NCI-H82 treated with DMSO at 0.1 percent for 48 hours (cell line): ENCODE results near the gene PCNT.

Source experiments
- DNase-seq: peaks from one replicate; lab custom pipeline; 2025; ENCODE audit not compliant: unreplicated experiment; lab: John Stamatoyannopoulos, UW

Gene PCNT

DNA sequence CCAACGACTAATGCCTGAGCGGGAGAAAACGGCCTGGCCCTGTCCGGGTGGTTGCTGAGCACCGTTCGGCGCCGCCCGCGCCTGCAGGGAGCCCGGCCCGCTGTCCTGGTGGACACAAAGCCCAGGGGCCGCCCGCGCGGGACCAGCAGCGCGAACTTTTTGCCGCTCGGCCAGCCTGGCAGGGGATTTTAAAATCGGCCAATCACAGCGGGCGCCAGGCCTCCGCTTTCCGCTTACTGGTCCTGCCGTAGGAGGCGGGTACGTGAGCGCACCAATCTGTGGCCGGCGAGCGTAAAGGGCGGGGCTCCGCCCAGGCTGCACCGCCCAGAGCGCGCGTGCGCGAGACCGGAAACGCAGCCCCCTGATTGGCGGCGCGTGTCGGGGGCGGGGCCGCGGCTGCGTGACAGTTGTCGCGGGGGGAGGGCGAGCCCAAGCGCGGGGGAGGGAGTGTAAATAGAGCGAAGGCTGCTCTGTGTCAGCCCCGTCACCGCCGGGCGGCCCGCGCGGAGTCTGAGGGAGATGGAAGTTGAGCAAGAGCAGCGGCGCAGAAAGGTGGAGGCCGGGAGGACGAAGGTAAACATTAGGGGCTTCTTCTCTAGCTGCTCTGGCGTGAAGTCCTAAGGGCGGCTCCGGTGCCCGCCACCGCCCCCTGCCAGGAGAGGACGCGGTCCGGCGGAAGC lies at the start of gene PCNT, which contains the start of gene C21orf58:
TSS of gene PCNT (plus strand) at position 447 of the 680 bp plus-strand sequence. CDS start at position 520, 73 bp downstream.
TSS of gene C21orf58 (minus strand) at position 161 of the 680 bp plus-strand sequence. CDS start 1,132 bp downstream, outside the sequence.
- DNase-seq: peak; percentile 82

DNA sequence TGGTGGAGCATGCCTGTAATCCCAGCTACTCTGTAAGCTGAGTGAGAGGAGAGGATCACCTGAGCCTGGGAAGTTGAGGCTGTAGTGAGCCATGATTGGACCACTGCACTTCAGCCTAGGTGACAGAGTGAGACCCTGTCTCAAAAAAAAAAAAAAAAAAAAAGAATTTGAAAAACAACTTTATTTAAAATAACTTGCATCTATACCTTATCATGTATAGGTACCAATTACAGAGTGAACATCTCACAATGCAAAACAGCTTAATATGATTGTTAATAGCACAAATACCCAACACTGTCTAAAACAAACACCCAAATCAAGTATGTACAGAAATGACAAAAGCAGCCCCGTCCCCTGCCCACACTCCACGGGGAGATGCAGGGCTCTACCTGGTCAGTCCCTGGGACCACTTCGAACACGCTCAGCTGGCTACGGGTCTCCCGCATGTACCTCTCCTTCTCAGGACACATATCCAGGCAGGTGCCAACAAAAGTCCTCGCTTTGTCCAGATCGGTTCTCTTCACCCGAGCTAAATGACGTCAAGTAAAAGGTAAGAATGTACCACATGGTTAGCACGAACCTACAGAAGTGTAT lies 49.1 kb upstream of the PCNT start:
- no peak for DNase-seq

DNA sequence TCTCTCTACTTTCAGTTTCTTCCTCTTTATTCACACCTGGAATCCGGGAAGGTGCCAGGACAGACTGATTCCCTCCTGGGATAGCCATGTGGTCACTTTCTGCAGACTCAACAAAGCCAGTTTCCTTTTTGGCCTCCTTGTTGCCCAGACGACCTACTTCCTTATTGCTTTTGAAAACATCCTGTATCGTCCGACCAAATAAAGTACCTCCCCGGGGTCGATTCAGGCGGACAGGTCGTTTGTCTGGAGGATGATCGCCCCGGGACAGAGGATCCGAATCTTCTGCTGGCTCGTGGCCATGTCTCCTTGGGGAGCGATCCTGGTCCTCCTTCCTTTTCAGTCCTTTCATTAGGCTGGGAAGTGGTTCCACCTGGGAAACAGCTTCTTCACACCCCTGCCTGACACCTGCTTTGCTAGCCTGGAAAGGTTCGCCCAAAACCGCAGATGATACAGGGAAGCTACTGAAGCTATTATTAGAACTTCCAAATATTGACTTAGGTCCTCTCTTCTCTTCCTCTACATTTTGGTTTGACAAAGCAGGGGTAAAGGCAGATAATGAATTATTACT lies 39.8 kb upstream of the PCNT start:
- no peak for DNase-seq

GRCh38 chr21:46284733-46285132 lies 39.2 kb upstream of the PCNT start:
- no peak for DNase-seq

DNA sequence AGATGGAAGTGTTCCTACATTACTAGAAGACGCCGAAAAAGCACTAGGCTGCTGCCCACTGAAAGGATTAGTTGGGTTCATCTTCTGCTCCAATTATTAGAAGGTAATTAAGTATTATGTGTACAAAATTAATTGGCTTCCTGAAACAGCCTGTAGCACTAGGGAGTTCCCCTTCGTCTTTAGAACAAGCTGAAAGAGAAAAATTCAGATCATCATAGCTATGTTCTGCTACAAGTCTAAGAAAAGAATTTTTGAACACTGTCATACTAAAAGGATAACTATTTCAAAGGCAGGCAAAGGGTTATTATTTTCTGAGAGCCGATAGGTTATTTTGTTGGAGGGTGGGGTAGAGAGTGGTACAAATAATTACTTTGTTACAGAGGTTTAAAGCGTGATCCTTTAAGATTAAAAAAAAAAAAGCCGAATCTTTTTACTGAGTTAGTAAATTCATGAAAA lies 38.7 kb upstream of the PCNT start, which contains the start of gene MCM3AP:
TSS of gene MCM3AP (minus strand) at position 406 of the 456 bp plus-strand sequence. CDS start at position 81, 325 bp downstream.
- DNase-seq: no peak

GRCh38 chr21:46285761-46286647 lies 38.0 kb upstream of the PCNT start, which contains the start of gene YBEY:
YBEY (plus strand) TSS chr21:46286342; CDS start chr21:46286914, 572 bp downstream.
- DNase-seq: peak; percentile 63

GRCh38 chr21:46286648-46287002 lies 37.3 kb upstream of the PCNT start:
- no peak for DNase-seq

- DNase-seq: no peak
These were observed 36.4 kb upstream of the PCNT start for GRCh38 chr21:46287541-46287940.

DNA sequence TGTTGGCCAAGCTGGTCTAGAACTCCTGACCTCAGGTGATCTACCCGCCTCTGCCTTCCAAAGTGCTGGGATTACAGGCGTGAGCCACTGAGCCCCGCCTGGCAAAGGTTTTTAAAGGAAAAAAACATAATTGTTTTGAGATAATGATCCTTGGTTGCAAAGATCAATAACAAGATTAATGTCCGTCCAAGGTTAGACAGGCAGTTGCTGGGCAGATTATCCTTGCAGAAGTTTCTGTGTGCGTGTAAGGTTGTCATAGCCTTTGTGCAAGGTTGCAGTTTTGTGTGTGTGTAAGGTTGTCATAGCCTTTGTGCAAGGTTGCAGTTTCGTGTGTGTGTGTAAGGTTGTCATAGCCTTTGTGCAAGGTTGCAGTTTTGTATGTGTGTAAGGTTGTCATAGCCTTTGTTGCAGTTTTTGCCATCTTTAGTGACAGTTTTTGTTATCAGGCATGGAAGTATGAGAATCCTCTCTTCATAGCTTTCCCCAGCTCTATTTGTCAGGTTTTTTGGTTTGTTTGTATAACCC lies 34.2 kb upstream of the PCNT start:
- DNase-seq: peak; percentile 8

DNA sequence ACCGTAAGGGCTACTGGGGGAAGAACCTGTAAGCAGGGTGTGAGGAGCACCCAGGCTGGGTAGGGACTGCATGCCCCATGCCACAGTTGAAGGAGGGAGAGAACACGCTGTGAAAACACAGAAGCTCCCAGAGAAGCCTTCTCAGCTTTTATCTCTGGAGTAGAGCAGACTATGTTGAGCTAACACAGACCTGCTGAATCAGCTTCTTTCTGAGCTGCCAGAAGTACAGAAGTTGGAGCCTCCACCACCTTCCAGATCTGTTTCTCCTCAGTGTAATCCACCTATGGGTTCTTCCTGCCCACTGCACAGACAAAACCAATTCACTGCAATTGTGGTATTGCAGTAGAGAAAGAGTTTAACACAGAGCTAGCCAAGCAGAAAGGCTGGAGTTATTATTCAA lies 32.4 kb upstream of the PCNT start:
- DNase-seq: no peak

GRCh38 chr21:46294647-46295176 lies 29.2 kb upstream of the PCNT start:
- DNase-seq: no peak

- peak; percentile 1 for DNase-seq
These were observed 28.7 kb upstream of the PCNT start for GRCh38 chr21:46295177-46295770.

DNA sequence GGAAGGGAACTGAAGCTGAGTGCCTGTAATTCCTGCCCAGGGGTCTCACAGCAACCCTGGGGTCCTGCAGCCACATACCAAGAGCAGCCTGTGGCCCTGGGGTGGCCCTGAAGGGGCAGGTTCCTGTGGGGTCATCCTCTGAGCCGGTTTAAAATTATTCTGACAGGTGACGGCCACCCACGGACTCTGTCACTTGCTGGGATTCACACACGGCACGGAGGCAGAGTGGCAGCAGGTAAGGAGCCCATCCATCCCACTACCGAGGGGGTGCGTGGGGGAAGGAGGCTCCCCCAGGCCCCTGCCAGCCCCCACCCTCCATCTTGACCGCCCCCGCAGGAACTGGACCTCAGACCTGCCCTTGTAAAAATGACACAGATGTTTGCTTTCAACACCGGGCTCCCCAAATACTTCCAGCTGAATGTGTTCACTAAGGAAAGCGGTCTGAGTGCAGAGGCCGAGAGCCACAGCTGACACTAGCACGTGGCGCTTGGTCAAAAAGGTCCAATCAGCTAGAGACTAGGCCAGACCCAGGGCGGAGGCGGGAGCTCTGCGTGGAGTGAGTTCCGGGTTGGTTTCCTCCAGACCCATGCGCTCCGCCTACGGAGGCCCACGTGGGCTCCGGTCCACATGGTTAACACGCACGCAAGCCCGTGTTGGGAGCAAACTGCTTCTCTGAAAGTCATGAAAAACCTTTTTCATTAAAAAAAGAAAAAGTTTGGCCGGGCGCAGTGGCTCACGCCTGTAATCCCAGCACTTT lies 27.8 kb upstream of the PCNT start:
- DNase-seq: no peak

- no peak for DNase-seq
These were observed 26.4 kb upstream of the PCNT start for GRCh38 chr21:46297338-46298271.

- no peak for DNase-seq
These were observed 24.8 kb upstream of the PCNT start for GRCh38 chr21:46299167-46299566.

GRCh38 chr21:46301759-46302158 lies 22.2 kb upstream of the PCNT start:
- DNase-seq: no peak

GRCh38 chr21:46304437-46304836 lies 19.5 kb upstream of the PCNT start:
- no peak for DNase-seq

GRCh38 chr21:46304955-46305354 lies 19.0 kb upstream of the PCNT start:
- DNase-seq: no peak
